Endometrial microvascular endothelial cells (primary cell): Measurements from ENCODE around the gene MRPL34. TPM values are rescaled to one million over a fixed set of nuclear protein-coding genes. Genes with fewer than 3 reads are reported as not detected.
"Not testable (repeated sequence)": the region's sequence is repeated elsewhere in the genome, so short reads cannot be mapped to it uniquely, and the experiment has no call there.

Experiments used
- in situ Hi-C: cut with HindIII; loops from 2 replicates; pipeline ENCODE4 v1.10.0; 2017; ENCODE audit warnings: low sequenced_read_pairs, low pct_unique_long_range_greater_than_20kb; ENCODE audit errors: inconsistent ontology term
- total RNA-seq: library from RNA; depleted of rRNA; stranded (reverse); fragments of >200 nt; gene quantifications from one replicate; pipeline ENCODE4 v1.2.3, GENCODE V29; 2015; ENCODE audit errors: inconsistent ontology term

The MRPL34 gene
- total RNA-seq: 115 TPM

DNA sequence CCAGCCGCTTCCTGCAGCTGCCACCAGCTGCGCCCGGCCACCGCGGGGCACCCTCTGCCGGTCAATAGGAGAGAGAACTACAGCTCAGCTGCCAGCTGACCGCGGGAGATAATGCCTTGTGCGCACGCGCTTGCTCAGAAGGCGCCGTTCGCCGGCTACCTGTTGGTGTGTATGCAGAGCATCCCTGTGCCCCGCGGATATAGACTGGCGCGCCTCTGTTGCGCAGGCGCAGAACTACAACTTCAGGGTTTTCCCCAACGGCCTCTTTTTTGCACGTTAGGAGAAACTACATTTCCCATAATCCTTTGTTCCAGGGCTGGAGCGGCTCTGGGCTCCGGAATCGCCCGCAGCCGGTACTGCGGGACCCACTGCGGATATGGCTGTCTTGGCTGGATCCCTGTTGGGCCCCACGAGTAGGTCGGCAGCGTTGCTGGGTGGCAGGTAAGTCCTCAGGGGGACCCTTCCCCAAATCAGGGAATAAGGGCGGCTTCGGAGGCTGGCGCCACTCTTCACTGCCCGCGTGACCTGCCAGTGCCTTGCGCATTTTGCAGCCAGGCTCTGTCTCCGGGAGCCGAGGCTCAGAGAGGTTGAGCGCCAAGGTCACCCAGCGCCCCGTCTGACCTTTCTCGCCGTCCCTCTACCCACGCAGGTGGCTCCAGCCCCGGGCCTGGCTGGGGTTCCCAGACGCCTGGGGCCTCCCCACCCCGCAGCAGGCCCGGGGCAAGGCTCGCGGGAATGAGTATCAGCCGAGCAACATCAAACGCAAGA is at the start of gene MRPL34:
Gene MRPL34, plus strand, starts transcription at position 356 of the 768 bp plus-strand sequence. Its CDS starts 21 bp downstream, at position 377.
- in situ Hi-C loops: no loop called here

GRCh38 chr19:17256130-17256529 is 49.5 kb upstream of the MRPL34 start:
- in situ Hi-C loops: no loop called here

DNA sequence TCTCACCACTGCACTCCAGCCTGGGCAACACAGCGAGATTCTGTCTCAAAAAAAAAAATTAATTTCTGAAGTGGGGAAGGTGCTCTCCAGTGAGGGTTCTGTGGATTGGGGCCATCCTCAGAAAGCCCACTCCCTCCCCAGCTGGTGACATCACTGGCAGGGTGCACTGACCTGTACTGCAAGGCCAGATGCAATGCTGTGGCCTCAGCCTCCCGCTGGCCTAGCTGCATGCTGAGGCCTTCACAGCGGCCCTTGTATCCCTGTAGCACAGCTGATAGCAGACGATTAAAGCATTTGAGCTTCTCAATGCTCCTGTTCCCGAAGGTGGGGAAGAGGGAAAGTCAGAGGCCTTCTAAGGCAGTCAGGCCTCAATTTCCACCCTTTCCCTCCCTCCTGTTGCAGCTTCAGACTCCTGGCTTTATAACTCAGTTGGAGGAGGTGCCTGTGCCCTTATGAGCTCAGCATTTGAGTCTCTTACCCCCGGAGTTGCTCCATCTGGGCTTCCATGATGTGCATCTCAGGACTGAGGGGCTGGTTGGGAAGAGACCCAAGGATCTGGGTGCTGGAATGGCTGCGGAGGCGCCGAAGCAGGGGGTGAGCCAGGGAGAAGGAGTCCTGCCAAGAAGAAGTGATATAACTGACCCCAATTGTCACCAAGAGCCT is 46.4 kb upstream of the MRPL34 start:
- in situ Hi-C loops: no loop called here

GRCh38 chr19:17259934-17260333 is 45.7 kb upstream of the MRPL34 start:
- in situ Hi-C loops: no loop called here

- in situ Hi-C loops: no loop called here
Measured at GRCh38 chr19:17260842-17261325, 44.8 kb upstream of the MRPL34 start.

DNA sequence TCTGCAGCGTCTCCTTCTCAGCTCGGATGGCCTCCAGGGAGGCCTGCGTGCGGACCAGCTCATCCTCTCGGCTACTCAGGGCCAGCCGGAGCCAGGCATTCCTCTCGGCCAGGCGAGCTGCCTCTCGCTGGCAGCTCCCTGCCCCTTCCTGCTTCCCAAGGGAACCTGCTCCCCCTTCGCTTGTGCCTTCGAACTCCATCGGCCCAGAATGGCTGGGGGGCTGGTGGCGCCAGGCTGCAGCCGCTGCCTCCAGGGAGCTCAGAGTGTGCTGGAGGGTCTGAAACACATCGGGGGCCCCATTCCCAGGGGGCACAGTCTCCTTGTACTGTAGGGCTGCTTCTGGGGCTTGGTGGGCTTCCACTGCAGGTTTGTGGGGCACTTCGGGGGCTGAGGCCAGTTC is 43.1 kb upstream of the MRPL34 start:
- in situ Hi-C loops: no loop called here

GRCh38 chr19:17263712-17264640 is 41.7 kb upstream of the MRPL34 start:
- in situ Hi-C loops: no loop called here

DNA sequence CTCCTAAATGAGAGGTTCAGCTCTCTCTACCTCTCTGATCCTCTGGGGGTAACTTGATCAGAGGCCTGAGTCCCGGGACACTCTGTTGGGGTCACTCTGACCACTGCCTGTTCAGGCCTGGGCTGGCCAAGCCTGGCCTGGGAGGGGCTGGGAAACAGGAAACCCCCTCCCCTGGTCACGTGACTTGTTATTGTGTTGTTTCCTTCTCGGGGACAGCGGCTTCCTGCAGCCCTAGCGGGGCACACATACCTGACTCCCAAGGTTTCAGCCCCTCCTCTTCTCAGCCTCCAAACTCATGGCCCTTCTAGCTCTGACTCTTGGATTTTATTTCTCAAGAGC is 41.1 kb upstream of the MRPL34 start, which contains the start of gene USHBP1:
Gene USHBP1, minus strand, starts transcription at position 105 of the 339 bp plus-strand sequence. CDS start 446 bp downstream, outside the sequence.
- in situ Hi-C loops: no loop called here

DNA sequence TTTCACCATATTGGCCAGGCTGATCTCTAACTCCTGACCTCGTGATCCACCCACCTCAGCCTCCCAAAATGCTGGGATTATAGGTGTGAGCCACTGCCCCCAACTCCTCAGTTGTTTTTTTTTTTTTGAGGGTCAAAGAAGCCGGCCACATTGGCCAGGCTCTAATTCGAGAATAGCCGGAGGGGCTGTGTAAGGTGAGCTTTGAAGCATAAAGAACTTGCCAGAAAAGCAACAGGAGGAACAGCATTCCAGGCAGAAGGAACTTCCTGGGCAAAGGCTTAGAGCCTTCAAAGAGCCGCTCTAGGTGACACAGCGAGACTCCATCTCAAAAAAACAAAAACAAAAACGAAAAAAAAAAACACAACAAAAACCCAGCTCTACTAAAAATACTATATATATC is 39.6 kb upstream of the MRPL34 start:
- in situ Hi-C loops: no loop called here

- in situ Hi-C loops: no loop called here
Measured at GRCh38 chr19:17266589-17266974, 39.1 kb upstream of the MRPL34 start.

GRCh38 chr19:17266975-17267788 is 38.5 kb upstream of the MRPL34 start, which contains the start of gene BABAM1:
BABAM1 (plus strand) TSS chr19:17267443; CDS start chr19:17268807, 1,364 bp downstream.
- in situ Hi-C loops: no loop called here

DNA sequence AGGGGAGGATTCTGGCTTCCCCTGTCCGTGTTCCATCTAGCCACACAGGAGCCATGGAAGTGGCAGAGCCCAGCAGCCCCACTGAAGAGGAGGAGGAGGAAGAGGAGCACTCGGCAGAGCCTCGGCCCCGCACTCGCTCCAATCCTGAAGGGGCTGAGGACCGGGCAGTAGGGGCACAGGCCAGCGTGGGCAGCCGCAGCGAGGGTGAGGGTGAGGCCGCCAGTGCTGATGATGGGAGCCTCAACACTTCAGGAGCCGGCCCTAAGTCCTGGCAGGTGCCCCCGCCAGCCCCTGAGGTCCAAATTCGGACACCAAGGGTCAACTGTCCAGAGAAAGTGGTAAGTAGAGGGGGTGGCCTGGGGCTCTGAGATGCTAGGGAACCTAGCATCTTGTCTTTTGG is 36.9 kb upstream of the MRPL34 start:
- in situ Hi-C loops: no loop called here

GRCh38 chr19:17274892-17275291 is 30.8 kb upstream of the MRPL34 start:
- in situ Hi-C loops: not testable (repeated sequence)

DNA sequence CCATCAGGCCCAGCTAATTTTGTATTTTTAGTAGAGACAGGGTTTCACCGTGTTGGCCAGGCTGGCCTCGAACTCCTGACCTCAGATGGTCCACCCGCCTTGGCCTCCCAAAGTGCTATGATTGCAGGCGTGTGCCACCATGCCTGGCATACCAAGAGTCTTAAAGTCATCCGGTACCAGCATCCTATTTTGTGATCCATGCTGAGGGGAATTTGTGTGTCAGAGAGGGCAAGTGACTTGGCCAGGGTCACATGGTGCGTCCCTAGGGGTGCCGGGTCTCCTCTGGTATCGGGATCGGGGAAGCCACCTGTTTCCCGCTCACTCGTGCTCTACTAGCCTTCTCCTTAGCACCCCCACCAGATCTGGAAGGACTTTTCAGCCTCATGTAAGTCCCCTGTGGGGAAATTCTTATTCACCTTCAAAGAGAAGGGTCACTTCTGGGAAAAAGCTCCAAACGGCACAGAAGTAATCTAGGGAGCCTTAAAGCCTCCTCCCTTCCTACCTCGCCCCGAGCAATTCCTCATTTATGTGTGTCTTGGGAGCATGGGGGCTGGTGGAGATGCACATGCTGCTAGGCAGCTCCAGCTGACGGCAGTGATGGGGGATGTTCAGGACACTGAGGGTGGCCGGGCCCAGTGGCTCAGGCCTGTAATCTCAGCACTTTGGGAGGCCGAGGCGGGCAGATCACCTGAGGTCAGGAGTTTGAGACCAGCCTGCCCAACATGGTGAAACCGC is 30.1 kb upstream of the MRPL34 start:
- in situ Hi-C loops: no loop called here

- in situ Hi-C loops: no loop called here
Measured at GRCh38 chr19:17279436-17279835, 26.2 kb upstream of the MRPL34 start.

DNA sequence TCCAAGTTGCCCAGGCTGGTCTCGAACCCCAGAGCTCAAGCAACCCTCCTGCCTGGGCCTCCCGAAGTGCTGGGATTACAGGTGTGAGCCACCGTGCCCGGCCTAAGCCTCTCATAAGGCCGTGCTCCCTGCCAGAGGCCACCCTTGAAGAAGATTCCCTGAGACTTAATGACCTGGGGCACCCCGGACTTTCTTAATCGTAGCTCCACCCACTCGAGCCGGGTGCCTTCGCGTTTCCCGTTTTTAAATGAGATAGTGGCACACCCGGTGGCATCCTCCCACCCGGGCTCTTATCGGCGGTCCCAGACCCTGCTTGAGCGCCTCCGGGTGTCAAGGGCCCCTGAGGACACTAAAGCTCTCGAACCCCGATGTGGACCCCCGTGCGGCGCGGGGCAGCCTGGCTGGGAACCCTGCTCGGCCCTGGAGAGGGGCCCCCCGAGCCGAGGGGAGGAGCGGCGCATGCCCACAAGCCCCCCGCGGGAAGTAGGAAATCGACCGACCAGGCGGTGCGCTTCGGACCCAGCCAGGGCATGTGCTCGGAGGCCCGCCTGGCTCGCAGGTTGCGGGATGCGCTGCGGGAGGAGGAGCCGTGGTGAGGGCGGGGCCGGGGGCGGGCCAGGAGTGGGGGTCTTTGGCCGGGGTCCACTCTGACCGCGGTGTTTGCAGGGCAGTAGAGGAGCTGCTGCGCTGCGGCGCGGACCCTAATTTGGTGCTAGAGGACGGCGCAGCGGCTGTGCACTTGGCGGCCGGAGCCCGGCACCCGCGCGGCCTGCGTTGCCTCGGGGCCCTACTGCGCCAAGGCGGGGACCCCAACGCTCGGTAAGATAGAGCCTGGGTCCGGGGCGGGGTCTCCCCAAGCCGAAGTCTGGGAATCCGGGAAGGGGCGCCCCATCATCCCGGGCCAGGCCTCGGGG is 24.0 kb upstream of the MRPL34 start, which contains the start of gene ANKLE1:
Gene ANKLE1, plus strand, starts transcription at position 511 of the 914 bp plus-strand sequence. Its CDS starts 20 bp downstream, at position 531.
- in situ Hi-C loops: no loop called here
